UCSD-AML1 (cell line): ENCODE results near the gene LILRB2.
A peak's percentile ranks its signal among the peaks of the same experiment; 100 is the strongest.
"Not testable (repeated sequence)": the region's sequence is repeated elsewhere in the genome, so short reads cannot be mapped to it uniquely, and the experiment has no call there.

Experiments used
- DNase-seq: peaks from one replicate; lab custom pipeline; 2025; ENCODE audit not compliant: unreplicated experiment; lab: John Stamatoyannopoulos, UW

The LILRB2 gene

GRCh38 chr19:54242234-54242633 is 38.7 kb downstream of the LILRB2 start:
- DNase-seq = not testable (repeated sequence)

- not testable (repeated sequence) for DNase-seq
These were observed 40.3 kb downstream of the LILRB2 start for GRCh38 chr19:54240372-54241336.

- DNase-seq = not testable (repeated sequence)
These were observed 41.2 kb downstream of the LILRB2 start for GRCh38 chr19:54239491-54240371.

- no peak for DNase-seq
These were observed 47.0 kb downstream of the LILRB2 start for GRCh38 chr19:54233941-54234340.

GRCh38 chr19:54231077-54231931 is 49.6 kb downstream of the LILRB2 start:
- DNase-seq = peak; percentile 83

GRCh38 chr19:54230031-54230430 is 50.9 kb downstream of the LILRB2 start:
- DNase-seq = no peak

GRCh38 chr19:54229146-54229545 is 51.8 kb downstream of the LILRB2 start:
- no peak for DNase-seq

- not testable (repeated sequence) for DNase-seq
These were observed 56.3 kb downstream of the LILRB2 start for GRCh38 chr19:54224619-54225018.

GRCh38 chr19:54223937-54224281 is 57.0 kb downstream of the LILRB2 start:
- not testable (repeated sequence) for DNase-seq
